Neutrophil (primary cell): ENCODE measurements around the gene CCDC107.

Source experiments
- H3K27ac ChIP-seq: fragments of 200-600 bp; sonication (generic); 2 replicates; pipeline ENCODE4 v1.5.1; 2016; ENCODE audit warnings: mild to moderate bottlenecking, moderate library complexity
- H3K27me3 ChIP-seq: fragments of 200-600 bp; sonication (generic); 2 replicates; pipeline ENCODE4 v1.6.0; 2016; ENCODE audit warnings: mild to moderate bottlenecking
- H3K36me3 ChIP-seq: fragments of 200-600 bp; sonication (generic); 2 replicates; pipeline ENCODE4 v1.5.1; 2017
- H3K4me1 ChIP-seq, 2 experiments: fragments of 200-600 bp in 1 of 2; sonication (generic) in 1 of 2; 1 replicate in 1 of 2; 2 replicates in 1 of 2; pipeline versions ENCODE4 v1.5.1 to v1.6.1; 2013 to 2016; ENCODE audit warnings: low read depth in 1 of 2, low read length in 1 of 2, mild to moderate bottlenecking in 1 of 2, moderate library complexity in 1 of 2; ENCODE audit not compliant: control insufficient read depth in 1 of 2, insufficient read depth in 1 of 2
- H3K4me3 ChIP-seq, 2 experiments: fragments of 200-600 bp in 1 of 2; sonication (generic) in 1 of 2; 1 replicate in 1 of 2; 2 replicates in 1 of 2; pipeline ENCODE4 v1.5.1; 2013 to 2016; ENCODE audit warnings: low read depth in 1 of 2, low read length in 1 of 2, mild to moderate bottlenecking in 1 of 2, moderate library complexity in 1 of 2
- H3K9me3 ChIP-seq: fragments of 200-600 bp; sonication (generic); 2 replicates; pipeline ENCODE4 v1.5.1; 2016
- CTCF ChIP-seq: fragments of 200-600 bp; sonication (generic); IDR thresholded peaks from 2 replicates; pipeline ENCODE4 v1.5.1; 2016; ENCODE audit warnings: antibody characterized with exemption

Gene CCDC107

GRCh38 chr9:35684921-35685320 lies 26.8 kb downstream of the CCDC107 start:
- Histone ChIP-seq H3K4me3 (no peak overlapping the region), H3K27ac (no peak overlapping the region), H3K4me1 (peaks cover under 1 to 4% of the 10 kb centered on the region in 2 experiments), H3K27me3 (peaks cover 20% of the 10 kb centered on the region), H3K9me3 (no peaks in the 10 kb centered on the region), H3K36me3 (no peaks in the 10 kb centered on the region)
- TF ChIP-seq CTCF, result no peak

- Histone ChIP-seq H3K9me3 (no peaks in the 10 kb centered on the region), H3K4me1 (peaks cover 5 to 10% of the 10 kb centered on the region in 2 experiments), H3K4me3 (no peak overlapping the region), H3K36me3 (no peaks in the 10 kb centered on the region), H3K27ac (no peak overlapping the region), H3K27me3 (peaks cover 26% of the 10 kb centered on the region)
- TF ChIP-seq CTCF, result no peak
Observed at GRCh38 chr9:35685506-35685905, 27.4 kb downstream of the CCDC107 start.

GRCh38 chr9:35686222-35687203 lies 28.4 kb downstream of the CCDC107 start:
- H3K4me1 ChIP-seq, result peaks cover 10 to 16% of the 10 kb centered on the region in 2 experiments
- H3K4me3 ChIP-seq, result no peak overlapping the region
- H3K36me3 ChIP-seq, result no peaks in the 10 kb centered on the region
- H3K27me3 ChIP-seq, result peaks cover 27% of the 10 kb centered on the region
- no peak overlapping the region for H3K27ac ChIP-seq
- no peaks in the 10 kb centered on the region for H3K9me3 ChIP-seq
- TF ChIP-seq CTCF, result no peak

GRCh38 chr9:35687306-35687705 lies 29.2 kb downstream of the CCDC107 start:
- Histone ChIP-seq H3K36me3 (no peaks in the 10 kb centered on the region), H3K9me3 (no peaks in the 10 kb centered on the region), H3K27me3 (peaks cover 27% of the 10 kb centered on the region), H3K4me3 (no peak overlapping the region), H3K4me1 (peaks cover 10 to 16% of the 10 kb centered on the region in 2 experiments), H3K27ac (no peak overlapping the region)
- no peak for TF ChIP-seq CTCF

- Histone ChIP-seq H3K4me1 (peaks cover 10 to 16% of the 10 kb centered on the region in 2 experiments), H3K4me3 (no peak overlapping the region), H3K36me3 (no peaks in the 10 kb centered on the region), H3K27me3 (peaks cover 27% of the 10 kb centered on the region), H3K27ac (no peak overlapping the region), H3K9me3 (no peaks in the 10 kb centered on the region)
- TF ChIP-seq CTCF, result no peak
Observed at GRCh38 chr9:35687972-35688557, 30.0 kb downstream of the CCDC107 start.
